ENCODE measurements around the gene RUFY2.

GRCh38 chr10:68348265-68348741 lies 58.8 kb downstream of the RUFY2 start:
- TF ChIP-seq SIN3A (IDR thresholded peaks at IDR 0.05; ENCODE audit: borderline replicate concordance, insufficient read depth, low read length) (no peak), TAF1 (IDR thresholded peaks at IDR 0.05; ENCODE audit: borderline replicate concordance, insufficient read depth, low read length) (no peak), POLR2AphosphoS5 (IDR thresholded peaks at IDR 0.05; ENCODE audit: low read depth, low read length) (no peak), FOXP2 (optimal IDR thresholded peaks at IDR 0.05; ENCODE audit: borderline replicate concordance, extremely low read depth, extremely low read length, insufficient read depth) (no peak)
